Neural cell (in vitro differentiated cells): ENCODE measurements around the gene CASZ1. TPM values are rescaled to one million over a fixed set of nuclear protein-coding genes. Genes with fewer than 3 reads are reported as not detected.

Experiments used
- H2AFZ ChIP-seq: fragments of 200-600, 300-800 bp; sonication (generic), shearing (Covaris generic); 2 replicates; pipeline ENCODE4 v1.6.0; 2014; ENCODE audit warnings: low read depth, mild to moderate bottlenecking, antibody characterized with exemption, low read length, moderate library complexity
- H3F3A ChIP-seq: fragments of 200-600 bp; shearing (Covaris generic); 2 replicates; pipeline ENCODE4 v1.6.1; 2016; ENCODE audit warnings: mild to moderate bottlenecking, moderate library complexity, mixed read lengths, antibody characterized with exemption, low read length; ENCODE audit not compliant: insufficient read depth, poor library complexity, severe bottlenecking
- H3K27ac ChIP-seq: fragments of 200-600, 300-800 bp; sonication (generic), shearing (Covaris generic); 2 replicates; pipeline ENCODE4 v1.5.1; 2014; ENCODE audit warnings: mild to moderate bottlenecking, low read length, moderate library complexity
- H3K27me3 ChIP-seq: fragments of 300-800, 200-600 bp; sonication (generic), shearing (Covaris generic); 2 replicates; pipeline ENCODE4 v1.6.0; 2014; ENCODE audit warnings: mild to moderate bottlenecking, low read depth, low read length, moderate library complexity; ENCODE audit not compliant: insufficient read depth
- H3K36me3 ChIP-seq: fragments of 300-800, 200-600 bp; sonication (generic), shearing (Covaris generic); 2 replicates; pipeline ENCODE4 v1.5.1; 2014; ENCODE audit warnings: mild to moderate bottlenecking, antibody characterized with exemption, low read length, moderate library complexity; ENCODE audit not compliant: insufficient read depth
- H3K4me2 ChIP-seq: fragments of 300-800, 200-600 bp; sonication (generic), shearing (Covaris generic); 2 replicates; pipeline ENCODE4 v1.6.0; 2014; ENCODE audit warnings: mild to moderate bottlenecking, low read length
- H3K4me3 ChIP-seq: fragments of 300-800, 200-600 bp; sonication (generic), shearing (Covaris generic); 2 replicates; pipeline ENCODE4 v1.5.1; 2014; ENCODE audit warnings: mild to moderate bottlenecking, low read length, moderate library complexity
- H3K79me2 ChIP-seq: fragments of 200-600 bp; shearing (Covaris generic); replicated peaks from 2 replicates; pipeline ENCODE4 v1.6.0; 2014; ENCODE audit warnings: mild to moderate bottlenecking, low read length, moderate library complexity; ENCODE audit not compliant: insufficient read depth
- H3K9ac ChIP-seq: fragments of 300-800, 200-600 bp; sonication (generic), shearing (Covaris generic); 2 replicates; pipeline ENCODE4 v1.6.1; 2016; ENCODE audit warnings: mild to moderate bottlenecking, low read length, mixed read lengths
- H3K9me2 ChIP-seq: fragments of 200-600 bp; shearing (Covaris generic); 2 replicates; pipeline ENCODE4 v1.6.1; 2016; ENCODE audit warnings: mild to moderate bottlenecking, low read length, mixed read lengths; ENCODE audit not compliant: insufficient read depth
- H3K9me3 ChIP-seq: fragments of 200-600, 300-800 bp; sonication (generic), shearing (Covaris generic); 2 replicates; pipeline ENCODE4 v1.6.1; 2016; ENCODE audit warnings: mild to moderate bottlenecking, mixed run types, low read length, moderate library complexity, mixed read lengths
- H4K20me1 ChIP-seq: fragments of 200-600 bp; shearing (Covaris generic); 2 replicates; pipeline ENCODE4 v1.6.1; 2016; ENCODE audit warnings: mild to moderate bottlenecking, mixed run types; ENCODE audit not compliant: insufficient read depth
- CTCF ChIP-seq: fragments of 450-650 bp; IDR thresholded peaks from 2 replicates; pipeline ENCODE4 v1.5.1; 2014; ENCODE audit warnings: antibody characterized with exemption, mild to moderate bottlenecking, moderate library complexity; ENCODE audit not compliant: poor library complexity, severe bottlenecking
- EP300 ChIP-seq: fragments of 450-650 bp; conservative IDR thresholded peaks from 2 replicates; pipeline ENCODE4 v1.6.1; 2014; ENCODE audit warnings: antibody characterized with exemption, mild to moderate bottlenecking, moderate library complexity; ENCODE audit not compliant: poor library complexity, severe bottlenecking
- EZH2 ChIP-seq: fragments of 200-600, 300-800 bp; shearing (Covaris generic), sonication (generic); IDR thresholded peaks from 2 replicates; pipeline ENCODE4 v1.6.1; 2014; ENCODE audit warnings: antibody characterized with exemption, low read length, borderline replicate concordance, mild to moderate bottlenecking; ENCODE audit not compliant: insufficient read depth, poor library complexity, severe bottlenecking
- MXI1 ChIP-seq: fragments of 450-650 bp; conservative IDR thresholded peaks from 2 replicates; pipeline ENCODE4 v1.6.1; 2014; ENCODE audit warnings: antibody characterized with exemption, mild to moderate bottlenecking; ENCODE audit not compliant: poor library complexity, severe bottlenecking
- POLR2AphosphoS5 ChIP-seq: IDR thresholded peaks from 2 replicates; pipeline ENCODE4 v1.6.1; 2012
- RAD21 ChIP-seq: fragments of 450-650 bp; conservative IDR thresholded peaks from 2 replicates; pipeline ENCODE4 v1.6.1; 2014; ENCODE audit warnings: antibody characterized with exemption, mild to moderate bottlenecking, moderate library complexity
- SMC3 ChIP-seq: fragments of 450-650 bp; conservative IDR thresholded peaks from 2 replicates; pipeline ENCODE4 v1.6.1; 2014; ENCODE audit warnings: antibody characterized with exemption, mild to moderate bottlenecking, moderate library complexity; ENCODE audit not compliant: poor library complexity
- TAF1 ChIP-seq: IDR thresholded peaks from 2 replicates; pipeline ENCODE4 v1.6.1; 2012; ENCODE audit warnings: low read depth
- polyA plus RNA-seq: library from polyadenylated mRNA; depleted of rRNA; stranded (reverse); fragments of >200 nt; gene quantifications from 2 replicates; pipeline ENCODE4 v1.2.3, GENCODE V29; 2014
- TF ChIP-seq, protein P1 (sequence below): IDR thresholded peaks from 2 replicates; pipeline ENCODE4 v1.6.1; 2012; ENCODE audit warnings: borderline replicate concordance

Gene CASZ1
- polyA plus RNA-seq, 1 donor from 2014 or later: 0.27 TPM

GRCh38 chr1:10649517-10650201 lies 146.8 kb downstream of the CASZ1 start:
- Histone ChIP-seq H4K20me1 (no peaks in the 10 kb centered on the region), H3K36me3 (no peaks in the 10 kb centered on the region), H3K9me3 (no peaks in the 10 kb centered on the region), H3F3A (no peaks in the 10 kb centered on the region), H2AFZ (peak overlapping the region; percentile 14), H3K9me2 (no peaks in the 10 kb centered on the region), H3K27me3 (no peaks in the 10 kb centered on the region), H3K27ac (no peak overlapping the region), H3K4me2 (no peak overlapping the region), H3K9ac (peak overlapping the region; percentile 16), H3K4me3 (no peak overlapping the region), H3K79me2 (no peaks in the 10 kb centered on the region)
- TF ChIP-seq TAF1: no peak
- TF ChIP-seq CTCF: no peak
- no peak for TF ChIP-seq RAD21
- TF ChIP-seq, protein P1, sequence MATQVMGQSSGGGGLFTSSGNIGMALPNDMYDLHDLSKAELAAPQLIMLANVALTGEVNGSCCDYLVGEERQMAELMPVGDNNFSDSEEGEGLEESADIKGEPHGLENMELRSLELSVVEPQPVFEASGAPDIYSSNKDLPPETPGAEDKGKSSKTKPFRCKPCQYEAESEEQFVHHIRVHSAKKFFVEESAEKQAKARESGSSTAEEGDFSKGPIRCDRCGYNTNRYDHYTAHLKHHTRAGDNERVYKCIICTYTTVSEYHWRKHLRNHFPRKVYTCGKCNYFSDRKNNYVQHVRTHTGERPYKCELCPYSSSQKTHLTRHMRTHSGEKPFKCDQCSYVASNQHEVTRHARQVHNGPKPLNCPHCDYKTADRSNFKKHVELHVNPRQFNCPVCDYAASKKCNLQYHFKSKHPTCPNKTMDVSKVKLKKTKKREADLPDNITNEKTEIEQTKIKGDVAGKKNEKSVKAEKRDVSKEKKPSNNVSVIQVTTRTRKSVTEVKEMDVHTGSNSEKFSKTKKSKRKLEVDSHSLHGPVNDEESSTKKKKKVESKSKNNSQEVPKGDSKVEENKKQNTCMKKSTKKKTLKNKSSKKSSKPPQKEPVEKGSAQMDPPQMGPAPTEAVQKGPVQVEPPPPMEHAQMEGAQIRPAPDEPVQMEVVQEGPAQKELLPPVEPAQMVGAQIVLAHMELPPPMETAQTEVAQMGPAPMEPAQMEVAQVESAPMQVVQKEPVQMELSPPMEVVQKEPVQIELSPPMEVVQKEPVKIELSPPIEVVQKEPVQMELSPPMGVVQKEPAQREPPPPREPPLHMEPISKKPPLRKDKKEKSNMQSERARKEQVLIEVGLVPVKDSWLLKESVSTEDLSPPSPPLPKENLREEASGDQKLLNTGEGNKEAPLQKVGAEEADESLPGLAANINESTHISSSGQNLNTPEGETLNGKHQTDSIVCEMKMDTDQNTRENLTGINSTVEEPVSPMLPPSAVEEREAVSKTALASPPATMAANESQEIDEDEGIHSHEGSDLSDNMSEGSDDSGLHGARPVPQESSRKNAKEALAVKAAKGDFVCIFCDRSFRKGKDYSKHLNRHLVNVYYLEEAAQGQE: no peak
- no peak for TF ChIP-seq SMC3
- no peak for TF ChIP-seq MXI1
- TF ChIP-seq EZH2: no peak
- no peak for TF ChIP-seq POLR2AphosphoS5
- no peak for TF ChIP-seq EP300

DNA sequence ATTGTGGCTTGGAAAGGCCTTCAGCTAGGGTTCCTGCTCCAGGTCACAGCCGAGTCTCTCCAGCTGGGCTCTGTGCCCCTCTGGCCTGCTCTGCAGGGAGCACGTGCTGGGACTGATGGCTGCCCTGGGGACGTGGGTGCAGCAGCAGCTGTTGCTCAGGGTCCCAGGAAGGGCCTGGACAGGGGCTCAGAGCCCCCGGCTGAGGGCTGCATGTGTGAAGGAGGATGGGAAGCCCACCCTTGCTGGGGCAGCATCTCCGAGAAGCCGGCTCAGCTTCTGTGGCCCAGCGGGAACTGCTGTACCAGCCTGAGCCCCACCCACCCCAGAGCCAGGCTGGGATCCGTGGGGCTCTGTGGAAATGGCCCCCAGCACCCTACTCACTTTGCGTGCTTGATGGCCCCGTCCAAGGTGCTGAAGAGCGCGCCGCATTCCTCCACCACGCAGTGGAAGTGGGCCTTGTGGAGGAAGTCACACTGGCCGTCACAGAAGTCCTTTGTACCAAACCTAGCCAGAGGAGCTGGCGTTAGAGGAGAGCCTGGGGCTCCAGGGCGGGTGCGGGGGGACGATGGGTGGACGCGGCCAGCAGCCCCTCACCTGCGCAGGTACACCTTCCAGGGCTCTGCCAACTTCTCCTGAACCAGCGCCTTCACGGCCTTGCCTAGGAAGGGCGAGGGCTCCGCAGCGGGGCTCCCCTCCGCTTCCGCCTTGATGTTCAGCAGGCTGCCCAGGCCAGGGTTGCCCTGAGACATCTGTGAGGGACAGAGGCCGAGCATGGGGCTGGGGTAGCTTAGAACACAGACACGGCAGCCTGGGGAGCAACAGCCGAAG lies 147.5 kb downstream of the CASZ1 start:
- Histone ChIP-seq H4K20me1 (no peaks in the 10 kb centered on the region), H3K79me2 (no peaks in the 10 kb centered on the region), H3F3A (no peaks in the 10 kb centered on the region), H3K9me3 (no peaks in the 10 kb centered on the region), H3K27ac (no peak overlapping the region), H3K9ac (peak overlapping the region; percentile 16), H3K36me3 (no peaks in the 10 kb centered on the region), H3K27me3 (no peaks in the 10 kb centered on the region), H3K4me2 (no peak overlapping the region), H3K9me2 (no peaks in the 10 kb centered on the region), H3K4me3 (no peak overlapping the region), H2AFZ (no peak overlapping the region)
- TF ChIP-seq SMC3 (no peak), CTCF (no peak), MXI1 (no peak), POLR2AphosphoS5 (no peak), EZH2 (no peak)
